ENCODE measurements around the gene HAUS3.

HAUS3 gene

DNA sequence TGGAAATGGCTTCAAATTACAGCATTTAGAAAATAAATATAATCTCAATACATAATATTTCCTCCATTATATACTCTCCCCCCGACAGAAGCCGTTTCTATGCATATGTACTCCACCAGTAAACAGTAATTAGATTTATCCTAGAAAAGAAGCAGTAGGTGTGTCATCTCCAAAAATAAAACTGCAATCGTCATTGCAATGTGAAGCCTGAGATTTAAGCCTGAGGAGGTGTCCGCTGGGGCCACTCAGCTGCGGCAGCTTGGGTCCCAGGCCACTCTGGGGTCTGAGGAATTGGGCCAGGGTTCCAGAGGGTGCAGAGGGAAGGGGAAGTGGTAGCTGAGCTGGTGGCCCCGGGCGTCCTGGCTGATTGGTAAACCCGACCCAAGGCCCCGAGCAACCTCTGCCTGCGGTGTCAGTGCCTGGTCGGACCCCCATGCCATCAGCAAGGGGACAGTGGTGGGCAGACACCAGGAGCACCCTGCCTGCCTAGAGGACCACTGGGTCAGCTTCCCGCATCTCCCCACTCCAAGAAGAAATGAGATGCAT is 27.8 kb upstream of the HAUS3 start:
- no peaks in the 10 kb centered on the region for H3K27me3 ChIP-seq
- no peak overlapping the region for H3K4me3 ChIP-seq
- TF ChIP-seq, protein P1, sequence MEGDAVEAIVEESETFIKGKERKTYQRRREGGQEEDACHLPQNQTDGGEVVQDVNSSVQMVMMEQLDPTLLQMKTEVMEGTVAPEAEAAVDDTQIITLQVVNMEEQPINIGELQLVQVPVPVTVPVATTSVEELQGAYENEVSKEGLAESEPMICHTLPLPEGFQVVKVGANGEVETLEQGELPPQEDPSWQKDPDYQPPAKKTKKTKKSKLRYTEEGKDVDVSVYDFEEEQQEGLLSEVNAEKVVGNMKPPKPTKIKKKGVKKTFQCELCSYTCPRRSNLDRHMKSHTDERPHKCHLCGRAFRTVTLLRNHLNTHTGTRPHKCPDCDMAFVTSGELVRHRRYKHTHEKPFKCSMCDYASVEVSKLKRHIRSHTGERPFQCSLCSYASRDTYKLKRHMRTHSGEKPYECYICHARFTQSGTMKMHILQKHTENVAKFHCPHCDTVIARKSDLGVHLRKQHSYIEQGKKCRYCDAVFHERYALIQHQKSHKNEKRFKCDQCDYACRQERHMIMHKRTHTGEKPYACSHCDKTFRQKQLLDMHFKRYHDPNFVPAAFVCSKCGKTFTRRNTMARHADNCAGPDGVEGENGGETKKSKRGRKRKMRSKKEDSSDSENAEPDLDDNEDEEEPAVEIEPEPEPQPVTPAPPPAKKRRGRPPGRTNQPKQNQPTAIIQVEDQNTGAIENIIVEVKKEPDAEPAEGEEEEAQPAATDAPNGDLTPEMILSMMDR (IDR thresholded peaks at IDR 0.05), result no peak
- DNase-seq, result no peak
- no peak overlapping the region for H3K27ac ChIP-seq
- intact Hi-C loops (cut with DNase I; ENCODE audit: low total_unique reads), result loop anchor here (10.0 kb wide), 1 partner anchor 265 kb away; the partner anchor contains the start of gene NELFA
- peaks cover 0 to 27% (median 15%) of the 10 kb centered on the region in 4 donors for H3K4me1 ChIP-seq
- peaks cover 0 to 15% (median 0%) of the 10 kb centered on the region in 3 donors for H3K36me3 ChIP-seq
- H3K9me3 ChIP-seq, result no peaks in the 10 kb centered on the region

- Histone ChIP-seq H3K4me3 (no peak overlapping the region), H3K27ac (no peak overlapping the region), H3K4me1 (peaks cover 0 to 27% (median 15%) of the 10 kb centered on the region in 4 donors), H3K36me3 (peaks cover 0 to 15% (median 0%) of the 10 kb centered on the region in 3 donors), H3K27me3 (no peaks in the 10 kb centered on the region), H3K9me3 (no peaks in the 10 kb centered on the region)
- DNase-seq, result no peak
- TF ChIP-seq, protein P1 (IDR thresholded peaks at IDR 0.05), result no peak
- intact Hi-C loops (cut with DNase I; ENCODE audit: low total_unique reads), result loop anchor here (10.0 kb wide), 1 partner anchor 264 kb away; the partner anchor contains the start of gene NELFA
Measured at GRCh38 chr4:2269206-2269531, 27.2 kb upstream of the HAUS3 start.

GRCh38 chr4:2268357-2269205 is 26.7 kb upstream of the HAUS3 start:
- no peaks in the 10 kb centered on the region for H3K27me3 ChIP-seq
- DNase-seq, result no peak
- peaks cover 0 to 32% (median 15%) of the 10 kb centered on the region in 4 donors for H3K4me1 ChIP-seq
- no peak overlapping the region for H3K4me3 ChIP-seq
- no peaks in the 10 kb centered on the region for H3K9me3 ChIP-seq
- TF ChIP-seq, protein P1 (IDR thresholded peaks at IDR 0.05), result no peak
- intact Hi-C loops (cut with DNase I; ENCODE audit: low total_unique reads), result loop anchor here (10.0 kb wide), 1 partner anchor 264 kb away; the partner anchor contains the start of gene NELFA
- H3K27ac ChIP-seq, result no peak overlapping the region
- H3K36me3 ChIP-seq, result peaks cover 0 to 15% (median 0%) of the 10 kb centered on the region in 3 donors

DNA sequence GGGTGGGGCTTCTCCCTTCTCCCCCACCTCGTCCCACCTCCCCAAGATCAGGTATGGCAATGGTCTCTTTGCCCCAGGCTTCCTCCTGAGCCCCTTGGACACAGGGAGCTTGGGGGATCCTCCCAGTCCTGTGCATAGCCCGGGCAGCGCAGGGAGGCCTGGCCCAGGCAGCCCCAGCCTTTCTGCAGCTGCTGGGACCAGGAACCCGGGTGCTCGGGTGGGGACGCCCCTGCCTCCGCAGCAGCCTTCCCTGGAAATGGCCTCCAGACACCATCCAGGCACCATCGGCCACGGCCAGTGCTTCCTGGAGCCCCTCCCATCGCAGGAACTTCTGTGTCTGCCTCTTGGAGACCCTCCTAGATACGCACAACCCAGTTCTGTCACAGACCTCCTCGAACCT is 25.9 kb upstream of the HAUS3 start:
- no peak for DNase-seq
- Histone ChIP-seq H3K4me3 (no peak overlapping the region), H3K9me3 (no peaks in the 10 kb centered on the region), H3K27me3 (no peaks in the 10 kb centered on the region), H3K27ac (no peak overlapping the region), H3K4me1 (peaks cover 0 to 40% (median 19%) of the 10 kb centered on the region in 4 donors), H3K36me3 (peaks cover 0 to 8% (median 0%) of the 10 kb centered on the region in 3 donors)
- intact Hi-C loops (cut with DNase I; ENCODE audit: low total_unique reads), result loop anchor here (10.0 kb wide), 1 partner anchor 263 kb away; the partner anchor contains the start of gene NELFA
- TF ChIP-seq, protein P1 (IDR thresholded peaks at IDR 0.05), result no peak

- Histone ChIP-seq H3K27me3 (no peaks in the 10 kb centered on the region), H3K36me3 (peaks cover 0 to 8% (median 0%) of the 10 kb centered on the region in 3 donors), H3K4me1 (peaks cover 0 to 42% (median 21%) of the 10 kb centered on the region in 4 donors), H3K4me3 (no peak overlapping the region), H3K27ac (peak overlapping the region in 1 of 2 donors; percentile 77), H3K9me3 (no peaks in the 10 kb centered on the region)
- intact Hi-C loops (cut with DNase I; ENCODE audit: low total_unique reads), result loop anchor here (10.0 kb wide), 1 partner anchor 263 kb away; the partner anchor contains the start of gene NELFA
- TF ChIP-seq, protein P1 (IDR thresholded peaks at IDR 0.05), result no peak
- DNase-seq, result no peak
Measured at GRCh38 chr4:2267320-2267811, 25.4 kb upstream of the HAUS3 start.
